Epithelial cell of proximal tubule (primary cell): ENCODE measurements around the gene LMOD2. TPM values are rescaled to one million over a fixed set of nuclear protein-coding genes. Genes with fewer than 3 reads are reported as not detected.

Source experiments
- DNase-seq: peaks from one replicate; pipeline ENCODE4 v3.0.0-alpha.2; 2011; ENCODE audit warnings: low read depth
- H3K4me3 ChIP-seq: 2 replicates; pipeline ENCODE4 v1.5.1; 2011; ENCODE audit warnings: low read depth, mild to moderate bottlenecking, low read length
- CTCF ChIP-seq: conservative IDR thresholded peaks from 2 replicates; pipeline ENCODE4 v1.5.1; 2012; ENCODE audit warnings: low read depth, mild to moderate bottlenecking, low read length
- total RNA-seq: library from RNA; depleted of rRNA; stranded (reverse); fragments of >200 nt; gene quantifications from 2 replicates; pipeline ENCODE4 v1.2.3, GENCODE V29; 2015

Gene LMOD2
- total RNA-seq, 1 donor from 2014 or later, result not detected

DNA sequence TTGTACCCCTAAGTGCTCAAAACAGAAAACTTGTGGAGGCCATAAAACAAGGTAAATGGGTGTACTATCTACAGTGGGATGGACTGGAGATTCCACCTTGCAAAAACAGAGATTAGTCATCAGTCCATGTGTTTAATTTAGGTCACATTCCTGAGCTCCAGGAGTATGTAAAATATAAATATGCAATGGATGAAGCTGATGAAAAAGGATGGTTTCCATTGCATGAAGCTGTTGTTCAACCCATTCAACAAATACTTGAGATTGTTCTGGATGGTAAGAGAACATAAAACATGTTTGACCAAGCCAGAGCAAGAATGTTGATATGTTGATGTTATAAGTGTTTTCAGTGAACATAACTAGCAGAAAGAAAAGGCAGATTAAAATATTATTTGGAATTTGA is 39.4 kb upstream of the LMOD2 start:
- TF ChIP-seq CTCF, result no peak
- DNase-seq, result no peak
- no peak overlapping the region for H3K4me3 ChIP-seq

GRCh38 chr7:123621707-123622106 is 34.0 kb upstream of the LMOD2 start:
- no peak for TF ChIP-seq CTCF
- DNase-seq, result no peak
- no peak overlapping the region for H3K4me3 ChIP-seq

DNA sequence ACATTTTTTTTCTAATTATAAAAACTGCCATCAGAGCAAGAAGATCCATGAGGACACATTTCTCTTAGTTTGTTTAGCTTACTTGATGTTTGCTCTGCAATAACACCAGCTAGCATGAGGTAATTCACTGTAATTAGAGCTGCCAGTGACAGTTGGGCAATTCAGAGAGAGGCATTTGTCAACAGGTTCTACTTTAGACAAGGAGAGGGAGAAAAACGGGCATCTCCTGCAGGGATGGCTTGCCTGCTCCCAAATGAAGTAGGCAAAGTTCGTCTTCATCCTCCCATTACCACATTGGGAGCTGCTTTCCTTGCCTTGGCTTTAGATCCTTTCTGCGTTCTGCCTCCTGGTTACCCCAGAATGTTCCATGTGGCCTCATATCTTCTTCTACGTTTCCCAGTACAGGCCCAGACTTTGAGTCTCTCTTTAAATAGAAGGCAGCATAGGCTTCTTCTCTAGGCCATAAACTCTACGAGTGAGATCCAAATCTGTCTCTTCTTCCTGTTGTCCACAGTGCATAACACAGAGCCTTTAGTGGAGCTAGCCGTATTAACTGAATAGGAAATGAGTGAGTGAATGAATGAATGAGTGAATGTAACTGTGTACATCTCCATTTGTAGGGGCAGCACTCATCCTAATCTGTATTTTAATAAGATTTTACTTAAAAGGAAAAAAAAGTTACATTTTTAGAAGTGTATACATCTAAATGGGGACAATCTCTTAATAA is 32.8 kb upstream of the LMOD2 start:
- H3K4me3 ChIP-seq, result no peak overlapping the region
- no peak for TF ChIP-seq CTCF
- DNase-seq, result no peak

DNA sequence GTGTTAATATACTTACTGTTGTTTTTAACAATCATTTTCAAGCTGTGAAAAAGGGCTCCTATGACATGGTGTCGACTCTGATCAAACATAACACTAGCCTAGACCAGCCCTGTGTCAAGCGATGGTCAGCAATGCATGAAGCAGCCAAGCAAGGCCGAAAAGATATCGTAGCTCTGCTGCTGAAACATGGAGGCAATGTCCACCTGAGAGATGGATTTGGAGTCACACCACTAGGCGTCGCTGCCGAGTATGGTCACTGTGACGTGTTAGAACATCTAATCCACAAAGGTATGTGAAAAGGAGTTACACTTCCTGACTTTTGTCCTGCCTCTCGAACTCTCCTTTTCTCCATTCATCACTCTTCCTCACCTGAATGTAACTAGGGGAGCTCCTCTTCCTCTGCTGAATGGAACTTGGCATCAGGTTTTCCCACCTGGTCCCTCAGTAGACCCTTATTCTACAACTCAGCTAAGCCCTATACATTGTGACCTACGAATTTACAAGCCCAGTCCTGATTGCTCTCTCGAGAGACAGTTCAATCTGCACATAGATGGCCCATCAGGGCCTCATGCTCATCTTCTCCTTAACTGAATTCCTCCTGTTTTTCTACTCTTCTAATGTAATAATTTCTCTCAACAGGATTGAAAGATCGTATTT is 31.0 kb upstream of the LMOD2 start:
- no peak overlapping the region for H3K4me3 ChIP-seq
- TF ChIP-seq CTCF, result peak; percentile 75
- DNase-seq, result no peak

GRCh38 chr7:123625254-123625653 is 30.4 kb upstream of the LMOD2 start:
- no peak for TF ChIP-seq CTCF
- no peak for DNase-seq
- no peak overlapping the region for H3K4me3 ChIP-seq

- no peak for DNase-seq
- H3K4me3 ChIP-seq, result no peak overlapping the region
- no peak for TF ChIP-seq CTCF
Observed at GRCh38 chr7:123627851-123628250, 27.8 kb upstream of the LMOD2 start.

DNA sequence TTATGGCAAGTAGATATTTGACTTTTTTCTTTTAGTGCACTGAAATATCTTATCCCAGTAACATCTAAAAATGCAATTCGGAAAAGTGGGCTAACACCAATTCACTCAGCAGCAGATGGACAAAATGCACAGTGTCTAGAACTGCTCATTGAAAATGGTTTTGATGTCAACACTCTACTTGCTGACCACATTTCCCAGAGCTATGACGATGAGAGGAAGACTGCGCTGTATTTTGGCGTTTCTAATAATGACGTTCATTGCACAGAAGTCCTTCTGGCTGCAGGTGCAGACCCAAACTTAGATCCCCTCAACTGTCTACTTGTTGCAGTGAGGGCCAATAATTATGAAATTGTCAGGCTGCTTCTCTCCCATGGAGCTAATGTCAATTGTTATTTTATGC is 26.8 kb upstream of the LMOD2 start:
- no peak overlapping the region for H3K4me3 ChIP-seq
- no peak for TF ChIP-seq CTCF

More for the DNA sequence above, 26.8 kb upstream of the LMOD2 start:
- no peak for DNase-seq
